HG02678 (cell line): ENCODE data around the gene ZNF423.

Source experiments
- ATAC-seq: cut with Tn5 transposase; IDR thresholded peaks from one replicate; pipeline ENCODE4 v1.9.1; 2021; ENCODE audit warnings: mild to moderate bottlenecking, moderate library complexity; ENCODE audit not compliant: unreplicated experiment

The ZNF423 gene

DNA sequence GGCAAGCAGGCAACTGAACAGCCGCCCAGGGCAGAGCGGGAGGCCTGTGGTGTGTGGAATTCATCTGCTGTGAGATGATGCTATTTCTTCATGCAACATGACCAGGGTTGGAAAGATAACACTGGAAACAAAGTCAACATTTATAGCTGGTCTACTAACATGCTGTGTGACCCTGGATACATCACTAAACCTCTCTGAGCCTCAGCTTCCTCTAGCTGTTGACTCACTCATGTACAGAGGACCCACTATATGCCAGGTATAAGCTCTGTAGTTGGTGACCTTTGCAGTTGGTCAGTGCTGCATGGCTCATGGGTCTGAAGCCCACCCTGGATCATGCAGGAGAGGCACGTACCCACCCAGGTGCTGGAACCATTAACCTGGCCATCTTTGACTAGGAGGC lies 180.9 kb downstream of the ZNF423 start:
- ATAC-seq = no peak

DNA sequence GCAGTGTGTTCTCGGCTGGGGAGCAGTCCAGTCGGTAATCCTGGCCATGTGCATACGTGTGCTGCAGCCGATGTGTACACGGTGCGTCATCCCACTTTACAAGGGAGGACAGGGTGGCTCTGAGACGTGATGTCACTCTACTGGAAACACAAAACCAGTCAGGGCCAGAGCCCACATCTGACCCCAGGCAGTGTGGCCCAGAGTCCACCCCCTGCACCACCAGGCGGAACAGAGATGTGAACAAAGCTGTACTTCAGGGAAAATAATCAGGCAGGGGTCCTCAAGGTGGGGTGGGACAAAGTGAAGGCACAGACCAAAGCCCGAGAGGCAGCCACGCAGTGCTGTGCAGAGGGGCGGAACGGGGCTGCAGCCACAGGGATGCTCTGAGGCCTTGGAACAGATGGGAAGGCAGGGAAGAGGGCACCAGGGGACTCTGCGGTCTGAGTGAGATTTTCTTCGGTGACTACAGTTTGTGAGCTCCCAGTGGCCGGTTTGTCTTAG lies 181.5 kb downstream of the ZNF423 start:
- ATAC-seq = no peak

DNA sequence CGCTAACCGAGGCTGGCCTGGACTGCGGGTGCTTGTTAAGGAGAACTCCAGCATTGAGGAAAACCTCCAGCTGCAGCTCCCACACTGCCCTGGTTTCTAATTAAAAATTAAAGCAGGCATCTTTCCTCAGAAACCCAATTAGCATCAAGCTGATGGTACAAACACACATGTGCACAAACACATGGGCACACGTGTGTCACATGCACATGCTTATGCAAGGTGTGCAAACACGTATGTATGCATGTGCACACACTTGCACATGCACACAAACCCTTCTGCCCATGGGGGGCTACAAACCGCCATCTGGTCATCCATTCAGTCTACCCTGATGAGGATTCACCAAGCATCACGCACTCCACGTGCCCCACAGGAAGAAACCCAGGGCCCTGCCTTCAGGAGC lies 182.5 kb downstream of the ZNF423 start:
- ATAC-seq = no peak

DNA sequence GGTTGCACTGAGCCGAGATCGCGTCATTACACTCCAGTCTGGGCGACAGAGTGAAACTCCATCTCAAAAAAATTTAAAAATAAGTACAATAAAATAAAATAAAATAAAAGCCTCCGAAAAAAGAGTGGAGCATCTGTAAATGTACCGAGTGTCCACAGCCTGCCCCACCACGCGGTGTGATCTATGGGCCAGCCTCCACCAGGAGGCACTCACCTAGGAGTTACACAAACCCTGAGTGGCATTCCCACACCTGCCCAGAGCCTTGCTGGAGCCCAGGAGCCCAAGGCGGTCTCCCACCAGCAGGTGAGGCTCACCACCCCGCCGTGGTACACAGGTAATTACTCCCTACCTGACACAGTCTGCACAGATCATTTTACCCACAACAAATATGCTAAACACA lies 183.2 kb downstream of the ZNF423 start:
- ATAC-seq = no peak

DNA sequence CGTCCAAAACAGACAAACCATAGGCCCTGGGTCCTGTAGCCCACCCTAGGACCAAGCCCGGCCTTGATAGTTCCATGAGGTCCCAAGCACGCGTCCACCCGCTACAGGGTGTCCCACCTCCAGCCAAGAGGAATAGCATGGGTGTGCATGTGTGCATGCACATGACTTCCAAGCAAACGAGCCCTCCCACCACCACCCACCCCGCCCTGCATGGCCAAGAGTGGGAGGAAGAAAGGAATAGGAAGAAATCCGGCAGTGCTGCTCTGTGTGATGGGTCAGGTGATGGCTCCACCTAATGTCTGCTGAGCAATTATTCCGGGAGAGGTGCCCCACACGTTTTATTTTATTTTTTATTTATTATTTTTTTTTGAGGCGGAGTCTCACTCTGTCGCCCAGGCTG lies 184.6 kb downstream of the ZNF423 start:
- ATAC-seq = no peak

DNA sequence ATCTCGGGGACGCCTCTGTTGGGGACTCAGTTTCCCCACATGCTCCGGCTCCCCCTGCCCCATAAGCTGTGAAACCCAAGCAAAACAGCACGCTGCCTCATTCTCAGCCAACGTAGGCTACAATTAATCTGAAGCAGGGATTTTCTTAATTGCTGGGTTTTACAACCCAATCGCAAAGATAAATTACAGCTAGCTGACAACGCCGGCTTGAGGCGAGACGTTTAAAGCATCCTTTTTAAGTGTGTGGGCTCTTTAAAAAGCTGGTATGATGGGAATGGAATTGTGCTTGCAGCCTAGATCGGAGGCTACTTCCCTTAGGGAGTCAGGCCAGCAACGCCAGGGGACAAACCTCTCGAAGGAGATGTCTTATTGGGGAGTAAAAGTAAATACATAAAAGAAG lies 185.3 kb downstream of the ZNF423 start:
- ATAC-seq = no peak

DNA sequence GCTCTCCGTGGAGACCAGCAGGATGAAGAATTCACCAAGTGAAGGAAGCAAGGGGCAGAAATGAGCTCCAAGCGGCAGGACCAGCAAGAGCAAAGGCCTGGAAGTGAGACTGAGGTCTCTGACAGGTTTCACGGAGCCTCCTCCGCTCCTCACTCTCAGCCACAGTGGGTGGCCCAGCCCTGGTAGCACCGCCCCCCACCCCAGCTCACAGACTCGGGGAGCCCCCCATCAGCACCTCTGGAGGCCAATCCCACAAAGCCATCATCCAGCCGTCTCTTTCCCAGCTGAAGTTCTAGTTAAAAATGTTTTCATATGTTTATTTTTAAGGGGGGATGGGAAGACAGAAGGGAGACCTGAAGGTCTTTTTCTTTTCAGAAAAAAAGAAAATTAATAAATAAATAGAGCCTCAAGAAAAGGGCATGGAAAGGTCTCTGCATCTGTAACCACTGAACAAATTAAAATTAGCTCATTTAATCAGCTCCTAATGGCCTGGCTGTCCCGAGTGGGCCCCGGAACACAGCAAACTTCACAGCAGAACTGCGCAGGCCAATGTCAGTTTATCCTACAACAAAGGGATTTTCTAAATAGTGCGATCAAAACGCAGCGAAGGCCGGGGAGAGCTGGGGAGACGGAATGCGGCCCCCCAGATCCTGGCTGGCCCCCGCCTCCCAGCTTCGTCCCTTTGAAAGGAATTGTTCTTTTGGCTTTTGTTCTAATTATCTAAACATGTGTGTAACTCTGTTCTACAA lies 190.3 kb downstream of the ZNF423 start:
- no peak for ATAC-seq

DNA sequence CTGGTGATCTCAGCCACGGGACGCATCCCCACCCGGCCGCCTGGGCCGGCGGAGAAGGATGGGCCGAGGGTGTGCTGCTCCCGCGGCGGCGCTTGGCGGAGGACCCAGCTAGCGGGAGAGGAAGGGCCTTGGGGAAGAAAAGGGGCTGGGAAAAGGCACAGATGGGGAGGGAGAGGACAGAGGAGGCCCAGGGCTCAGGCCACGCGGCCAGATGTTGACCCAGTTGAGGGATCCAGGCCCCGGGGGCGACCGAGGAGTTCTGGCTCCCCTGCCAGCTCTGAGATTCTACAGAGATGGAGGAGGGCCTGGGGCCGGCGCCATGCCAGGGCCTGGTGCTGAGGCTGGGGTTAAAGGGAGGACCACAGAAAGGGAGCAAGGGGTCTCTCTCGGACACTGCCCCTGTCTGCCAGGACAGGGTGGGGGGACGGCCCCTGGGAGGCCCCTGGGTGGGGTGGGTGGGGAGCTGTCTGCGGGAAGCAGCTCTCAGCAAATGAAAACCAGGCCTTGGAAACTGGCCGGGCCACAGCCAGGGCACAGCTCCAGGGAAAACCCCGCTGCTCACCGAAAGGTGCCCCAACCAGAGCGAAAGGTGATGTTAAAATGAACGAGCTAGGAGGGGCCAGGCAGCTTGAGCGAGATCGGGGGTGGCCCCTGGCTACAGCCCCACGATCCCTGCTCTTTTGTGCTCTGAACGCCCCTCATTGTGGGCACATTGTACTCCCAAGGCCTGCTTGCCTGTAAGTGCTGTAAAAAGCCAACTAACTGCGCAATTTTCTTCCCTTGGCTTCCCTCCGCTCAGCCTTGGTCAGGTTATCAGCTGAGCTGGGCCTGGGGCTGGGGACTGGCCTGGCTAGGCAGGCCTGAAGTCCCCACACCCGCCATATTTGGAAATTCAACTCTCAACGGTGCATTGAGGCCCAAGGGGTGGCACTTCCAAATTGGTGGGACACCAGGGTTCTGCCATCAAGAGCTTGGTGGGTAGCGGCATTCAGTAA lies 191.4 kb downstream of the ZNF423 start:
- ATAC-seq = no peak

DNA sequence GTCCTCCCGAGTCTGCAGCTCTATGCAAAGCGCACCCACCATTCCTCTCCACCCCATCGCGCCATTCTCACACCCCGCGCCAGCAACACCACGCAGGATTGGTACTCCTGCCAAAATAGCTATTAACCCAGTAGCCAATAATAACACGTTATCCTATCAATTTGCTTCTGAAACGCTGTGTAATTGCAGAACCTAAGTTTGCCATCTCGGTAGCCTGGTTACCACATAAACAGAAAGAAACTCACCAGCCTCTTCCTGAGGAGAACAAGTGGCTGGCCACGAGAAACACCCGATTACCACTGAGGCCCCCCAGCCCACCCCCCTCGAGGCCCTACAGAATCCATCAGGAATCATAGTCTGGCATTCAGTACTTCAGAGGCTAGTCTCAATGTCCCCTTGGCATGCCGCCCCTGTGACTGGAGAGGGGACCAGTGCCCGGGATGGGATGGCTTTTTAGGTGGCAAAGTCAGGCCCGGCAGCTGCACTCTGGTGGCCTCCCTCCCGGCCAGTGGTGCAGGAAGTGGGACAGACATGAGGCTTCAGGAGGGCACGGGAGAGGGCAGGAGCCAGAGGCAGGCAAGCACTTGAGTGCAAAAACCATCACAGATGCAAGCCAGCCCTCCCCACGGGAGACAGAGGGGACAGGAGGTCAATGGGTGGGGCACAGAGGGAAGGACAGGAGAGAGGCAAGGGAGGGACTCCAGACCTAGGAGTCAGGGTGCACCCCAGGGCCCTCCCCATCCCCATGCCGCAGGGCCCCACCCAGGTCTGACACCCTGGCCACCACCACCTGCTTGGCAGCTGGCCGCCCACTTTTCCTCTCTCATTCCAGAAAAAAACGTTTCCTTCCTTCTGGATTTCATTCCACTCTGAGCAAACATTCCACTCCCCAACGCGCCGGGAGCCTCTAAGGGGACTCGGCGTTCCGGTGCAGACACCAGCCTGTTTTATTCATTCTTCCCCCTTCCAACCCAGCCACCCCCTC lies 192.5 kb downstream of the ZNF423 start:
- ATAC-seq = no peak

DNA sequence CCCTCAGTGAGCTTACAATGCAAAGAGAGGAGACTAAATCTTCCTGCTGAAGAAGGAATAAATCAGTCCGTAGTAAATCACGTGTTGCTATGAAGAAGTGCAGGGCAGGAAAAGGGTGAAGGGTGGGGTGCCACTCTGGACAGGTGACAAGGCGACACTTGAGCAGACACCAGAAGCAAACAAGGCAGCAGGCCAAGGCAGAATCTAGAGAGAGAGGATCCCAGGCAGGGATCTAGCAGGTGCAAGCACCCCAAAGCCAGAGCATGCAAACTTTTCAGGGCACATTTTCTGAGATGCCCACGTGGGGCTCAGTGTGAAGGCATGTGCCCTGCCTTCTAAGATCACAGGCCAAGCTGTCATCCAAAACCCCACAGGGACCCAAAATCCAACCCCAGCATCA lies 193.3 kb downstream of the ZNF423 start:
- no peak for ATAC-seq

DNA sequence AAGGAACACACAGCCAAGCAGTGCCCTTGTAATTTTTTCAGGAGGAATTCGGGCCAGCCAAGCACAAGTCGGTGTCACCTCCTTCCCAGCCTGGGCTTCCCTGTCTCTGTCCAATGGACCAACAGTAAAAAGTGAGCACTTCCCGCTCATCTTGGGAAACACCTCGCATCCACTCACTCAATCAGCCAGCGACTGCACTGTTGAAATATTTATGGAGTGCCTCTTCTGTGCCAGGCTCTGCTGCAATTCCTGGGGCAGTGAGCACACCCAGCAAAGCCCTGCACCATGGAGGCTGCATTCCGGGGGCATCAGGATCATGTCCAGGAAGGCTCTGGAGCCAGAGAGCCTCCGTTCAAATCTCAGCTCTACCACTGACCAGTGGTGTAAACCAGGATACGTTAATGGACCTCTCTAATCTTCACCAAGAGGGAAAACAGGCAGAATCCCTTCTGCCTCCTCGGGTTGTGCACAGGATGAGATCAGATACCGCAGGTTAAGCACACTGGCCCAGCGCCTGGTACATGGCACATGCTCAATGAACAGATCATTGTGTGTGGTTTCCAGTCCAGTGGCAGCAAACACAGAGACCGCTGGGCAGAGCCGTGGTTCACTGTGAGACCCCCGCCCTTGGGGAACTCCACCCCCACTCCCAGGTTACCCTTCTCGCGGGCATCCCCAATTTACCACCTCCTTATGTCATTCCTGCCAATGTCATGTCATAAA lies 194.3 kb downstream of the ZNF423 start:
- ATAC-seq = no peak

DNA sequence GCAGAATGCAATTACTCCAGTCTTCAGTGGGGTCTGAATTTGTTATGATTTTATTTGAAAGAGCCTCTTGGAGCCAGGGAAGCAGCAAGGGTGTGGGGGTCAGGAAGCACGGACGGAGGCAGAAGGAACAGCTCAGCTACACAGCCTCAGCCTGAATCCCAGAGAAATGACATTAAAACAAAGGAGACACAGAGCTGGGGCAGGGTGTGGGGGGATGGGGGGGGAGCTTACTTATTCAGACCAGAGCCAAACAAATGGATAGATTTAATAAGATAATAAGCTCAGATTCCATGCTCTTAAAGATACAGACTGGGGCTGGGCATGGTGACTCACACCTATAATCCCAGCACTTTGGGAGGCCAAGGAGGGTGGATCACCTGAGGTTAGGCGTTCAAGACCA lies 195.3 kb downstream of the ZNF423 start:
- ATAC-seq = no peak

DNA sequence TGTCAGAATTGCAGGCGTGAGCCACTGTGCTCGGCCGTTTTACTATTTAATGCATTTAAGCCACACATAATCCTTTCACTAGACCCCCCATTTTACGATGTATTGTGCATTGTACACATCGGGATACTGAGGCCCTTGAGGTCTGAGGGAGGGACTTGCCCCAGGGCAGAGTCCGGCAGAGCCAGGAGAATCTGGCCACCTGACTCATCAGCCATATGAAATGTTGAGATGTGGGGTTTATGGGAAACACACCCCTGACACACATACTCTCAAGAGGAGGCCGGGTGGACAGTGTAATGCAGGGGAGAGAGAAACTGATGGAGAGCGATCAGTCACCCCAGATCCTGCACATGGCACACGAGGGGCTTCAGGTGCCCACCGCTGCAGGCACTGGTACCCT lies 196.6 kb downstream of the ZNF423 start:
- ATAC-seq = no peak

DNA sequence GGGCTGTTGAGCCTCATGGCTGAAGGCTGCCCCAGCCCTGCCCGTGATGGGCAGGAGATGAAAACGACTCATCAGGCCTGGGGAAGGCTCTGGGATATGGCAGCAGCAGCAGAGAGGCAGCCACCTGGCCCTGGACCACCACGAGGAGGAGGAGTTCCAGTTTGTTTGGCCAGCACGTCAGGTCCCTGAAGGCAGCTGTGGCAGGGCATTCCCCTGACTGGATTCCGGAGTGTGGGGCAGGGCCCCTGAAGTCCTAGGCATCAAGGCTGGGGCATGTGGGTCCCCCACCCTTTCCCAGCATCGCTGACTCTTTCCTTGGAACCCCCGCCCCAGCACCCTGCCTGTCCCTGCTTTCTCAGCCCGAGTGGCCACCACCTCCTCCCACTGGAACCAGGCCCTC lies 197.4 kb downstream of the ZNF423 start:
- no peak for ATAC-seq

DNA sequence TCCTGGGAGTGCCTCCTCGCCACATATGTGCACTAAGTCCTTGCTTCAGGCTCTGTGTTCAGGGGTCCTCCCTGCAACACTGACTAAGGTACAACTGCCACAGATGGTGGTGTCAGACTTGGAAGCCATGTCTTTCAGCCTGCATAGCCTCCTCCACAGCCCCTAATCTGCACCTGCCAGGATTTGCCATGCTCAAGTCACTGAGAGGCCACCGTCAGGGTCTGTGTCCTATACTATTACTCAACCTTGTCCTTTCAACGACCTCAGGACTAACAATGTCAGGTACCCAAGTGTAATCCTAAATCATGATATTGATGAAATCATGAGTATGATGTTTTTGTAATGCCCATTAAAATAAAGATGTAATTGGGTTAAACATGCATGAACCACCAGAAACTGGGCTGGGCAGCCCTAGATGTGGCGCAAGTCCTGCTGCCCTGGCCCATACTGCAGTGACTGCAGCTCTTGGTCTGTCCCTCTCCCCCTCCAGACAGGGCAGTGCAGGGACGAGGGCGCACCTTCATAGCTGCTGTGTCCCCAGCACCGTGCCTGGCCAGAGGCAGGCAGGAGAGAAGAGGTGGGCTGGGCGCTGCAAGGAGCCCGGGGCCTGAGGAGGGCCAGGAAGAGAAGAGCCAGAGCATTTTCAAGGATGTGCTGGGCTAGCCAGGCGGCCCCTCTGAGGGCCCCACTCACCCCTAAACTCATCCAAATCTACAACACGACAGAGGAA lies 198.0 kb downstream of the ZNF423 start:
- no peak for ATAC-seq

DNA sequence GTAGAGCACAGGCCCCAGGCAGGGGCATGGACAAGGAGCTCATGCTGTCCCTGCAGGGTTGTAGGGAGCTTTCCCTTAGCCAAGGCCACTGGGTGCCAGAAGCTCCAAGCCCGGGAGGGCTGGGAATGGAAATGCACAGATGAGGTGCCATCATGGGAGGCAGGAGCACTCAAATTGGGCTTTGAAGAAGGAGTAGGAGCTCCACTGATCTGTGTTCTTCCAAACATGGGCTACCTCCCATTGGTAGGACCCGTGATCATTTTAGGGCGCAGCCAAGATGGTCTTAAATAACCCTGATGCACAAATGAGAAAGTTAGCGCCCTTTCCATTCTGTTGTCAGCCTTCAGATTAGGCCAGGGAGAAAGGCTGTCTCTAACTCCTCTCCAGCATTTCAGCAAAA lies 201.5 kb downstream of the ZNF423 start:
- ATAC-seq = no peak

DNA sequence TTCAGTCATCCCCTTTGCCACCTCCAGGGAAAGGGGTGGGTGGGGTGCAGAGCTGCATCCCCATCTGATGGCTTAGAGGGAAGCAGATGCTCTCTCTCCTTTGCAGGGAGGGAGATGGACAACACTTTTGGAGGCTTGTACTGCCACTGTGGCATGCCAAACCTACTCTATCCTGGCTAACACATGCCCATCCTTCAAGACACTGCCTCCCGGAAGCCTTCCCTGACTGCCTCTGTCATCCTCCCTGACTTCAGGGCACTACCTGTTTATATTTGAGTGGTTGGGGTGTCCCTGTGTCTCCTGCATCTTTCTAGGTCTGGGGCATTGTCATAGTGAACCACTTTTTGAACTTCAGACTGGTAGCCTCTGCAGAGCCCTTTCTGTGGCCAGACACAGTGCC lies 202.3 kb downstream of the ZNF423 start:
- ATAC-seq = no peak

DNA sequence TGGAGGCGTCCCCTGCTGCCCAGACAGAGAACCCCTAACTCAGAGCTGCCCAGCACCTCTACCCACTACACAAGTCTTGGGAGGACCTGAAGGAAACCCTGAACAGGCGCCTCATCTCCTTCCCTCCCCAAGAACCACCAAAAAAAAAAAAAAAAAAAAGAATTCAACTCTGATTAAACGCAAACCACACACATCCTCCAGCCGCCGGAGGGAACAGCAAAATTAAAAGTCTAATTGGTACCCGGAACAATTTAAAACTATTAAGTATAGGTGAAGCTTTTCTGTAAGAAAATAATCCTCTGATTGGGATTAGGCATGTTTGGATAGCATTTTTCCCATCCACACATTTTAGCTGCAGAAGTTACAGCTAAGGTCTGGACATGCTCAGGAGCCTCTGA lies 202.7 kb downstream of the ZNF423 start:
- no peak for ATAC-seq

DNA sequence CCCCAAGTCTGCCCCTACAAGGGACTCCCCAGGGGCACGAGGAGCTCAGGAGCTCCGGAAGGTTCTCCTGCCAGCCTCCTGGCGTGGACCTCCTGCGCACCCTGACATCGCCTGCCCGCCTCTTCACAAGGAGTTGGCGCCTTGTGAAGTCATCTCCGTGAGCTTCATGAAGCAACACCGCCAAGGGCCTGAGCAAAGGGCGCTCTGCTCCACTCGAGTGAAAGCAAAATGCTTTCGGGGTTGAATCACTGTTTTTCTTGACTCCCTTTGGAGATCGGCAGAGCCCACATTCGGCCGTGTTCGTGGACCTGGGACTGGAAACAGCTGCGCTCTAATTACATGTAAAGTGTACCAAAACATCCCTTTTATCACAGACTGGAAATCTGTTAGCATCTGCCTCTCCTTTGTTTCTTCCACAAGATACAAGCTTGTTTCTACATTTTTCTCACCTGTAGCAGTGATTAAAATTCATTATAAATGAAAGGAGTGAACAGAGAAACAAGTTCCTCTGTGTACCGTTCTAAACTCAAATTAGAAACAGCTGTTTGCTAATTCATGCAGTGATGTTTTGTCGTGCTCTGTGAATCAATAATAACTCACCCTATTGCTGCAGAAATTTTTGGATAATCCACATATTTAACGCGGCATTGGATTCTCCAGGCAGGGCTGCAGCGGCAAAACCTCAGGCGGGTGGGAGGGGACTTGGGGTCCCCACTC lies 203.3 kb downstream of the ZNF423 start:
- ATAC-seq = no peak
